H9 (cell line): ENCODE measurements around the gene CCDC122. TPM values are rescaled to one million over a fixed set of nuclear protein-coding genes. Genes with fewer than 3 reads are reported as not detected.

Experiments
- DNase-seq: peaks from one replicate; pipeline ENCODE4 v3.0.0-alpha.2; 2017
- H2AFZ ChIP-seq: one replicate; pipeline ENCODE4 v1.6.1; 2013; ENCODE audit warnings: mild to moderate bottlenecking, low read length, control low read depth, moderate library complexity
- H2AK5ac ChIP-seq: 2 replicates; pipeline ENCODE4 v1.6.1; 2013; ENCODE audit warnings: low read length, control low read depth, mixed read lengths; ENCODE audit not compliant: insufficient read length
- H2BK120ac ChIP-seq: one replicate; pipeline ENCODE4 v1.6.1; 2013; ENCODE audit warnings: low read depth, mild to moderate bottlenecking, low read length, control low read depth, inconsistent platforms; ENCODE audit not compliant: poor library complexity, severe bottlenecking
- H2BK12ac ChIP-seq: 2 replicates; pipeline ENCODE4 v1.6.1; 2013; ENCODE audit warnings: low read length, control low read depth, mixed read lengths, low read depth; ENCODE audit not compliant: insufficient read length
- H2BK15ac ChIP-seq: 2 replicates; pipeline ENCODE4 v1.6.1; 2013; ENCODE audit warnings: low read depth, low read length, control low read depth
- H2BK20ac ChIP-seq: one replicate; pipeline ENCODE4 v1.6.1; 2013; ENCODE audit warnings: low read depth, mild to moderate bottlenecking, low read length, control low read depth, inconsistent platforms; ENCODE audit not compliant: poor library complexity, severe bottlenecking
- H2BK5ac ChIP-seq: 2 replicates; pipeline ENCODE4 v1.6.1; 2013; ENCODE audit warnings: low read length, control low read depth, mixed read lengths; ENCODE audit not compliant: insufficient read length
- H3K14ac ChIP-seq: 2 replicates; pipeline ENCODE4 v1.6.1; 2013; ENCODE audit warnings: low read length, control low read depth; ENCODE audit not compliant: insufficient read depth
- H3K18ac ChIP-seq: 2 replicates; pipeline ENCODE4 v1.6.1; 2013; ENCODE audit warnings: low read depth, mild to moderate bottlenecking, mixed read lengths, low read length, control low read depth; ENCODE audit not compliant: insufficient read length
- H3K23ac ChIP-seq: 2 replicates; pipeline ENCODE4 v1.6.1; 2013; ENCODE audit warnings: low read length, control low read depth, mixed read lengths, low read depth; ENCODE audit not compliant: insufficient read length
- H3K23me2 ChIP-seq: 2 replicates; pipeline ENCODE4 v1.6.1; 2013; ENCODE audit warnings: low read depth, mild to moderate bottlenecking, mixed read lengths, low read length, control low read depth; ENCODE audit not compliant: insufficient read length, poor library complexity, severe bottlenecking
- H3K27ac ChIP-seq: 2 replicates; pipeline ENCODE4 v1.5.1; 2013; ENCODE audit warnings: low read length, control low read depth, mixed read lengths, low read depth; ENCODE audit not compliant: insufficient read length
- H3K27me3 ChIP-seq: 2 replicates; pipeline ENCODE4 v1.6.1; 2013; ENCODE audit warnings: low read length, control low read depth, inconsistent platforms; ENCODE audit not compliant: insufficient read depth
- H3K4ac ChIP-seq: 2 replicates; pipeline ENCODE4 v1.6.1; 2013; ENCODE audit warnings: low read depth, mild to moderate bottlenecking, control low read depth, inconsistent platforms, low read length, moderate library complexity
- H3K4me1 ChIP-seq: 2 replicates; pipeline ENCODE4 v1.6.1; 2013; ENCODE audit warnings: low read length, control low read depth, inconsistent platforms; ENCODE audit not compliant: insufficient read depth
- H3K4me2 ChIP-seq: 2 replicates; pipeline ENCODE4 v1.6.1; 2013; ENCODE audit warnings: low read length, control low read depth, mixed read lengths; ENCODE audit not compliant: insufficient read length, insufficient read depth
- H3K56ac ChIP-seq: 2 replicates; pipeline ENCODE4 v1.6.1; 2013; ENCODE audit warnings: low read depth, mild to moderate bottlenecking, mixed read lengths, low read length, control low read depth; ENCODE audit not compliant: insufficient read length
- H3K79me1 ChIP-seq: 2 replicates; pipeline ENCODE4 v1.6.1; 2013; ENCODE audit warnings: low read depth, mild to moderate bottlenecking, moderate library complexity, low read length, control low read depth, inconsistent platforms; ENCODE audit not compliant: insufficient read depth, poor library complexity, severe bottlenecking
- H3K79me2 ChIP-seq: 2 replicates; pipeline ENCODE4 v1.6.1; 2013; ENCODE audit warnings: low read length, control low read depth, inconsistent platforms; ENCODE audit not compliant: insufficient read depth
- H3K9ac ChIP-seq: 2 replicates; pipeline ENCODE4 v1.6.1; 2013; ENCODE audit warnings: low read length, control low read depth, mixed read lengths; ENCODE audit not compliant: insufficient read length; ENCODE audit errors: extremely low read depth
- H3K9me3 ChIP-seq: one replicate; pipeline ENCODE4 v1.6.1; 2013; ENCODE audit warnings: low read depth, low read length, inconsistent platforms; ENCODE audit not compliant: control insufficient read depth
- H3T11ph ChIP-seq: one replicate; pipeline ENCODE4 v1.6.1; 2013; ENCODE audit warnings: mild to moderate bottlenecking, low read length, control low read depth, inconsistent platforms
- H4K20me1 ChIP-seq: one replicate; pipeline ENCODE4 v1.6.1; 2013; ENCODE audit not compliant: control insufficient read depth, insufficient read length, insufficient read depth
- H4K5ac ChIP-seq: 2 replicates; pipeline ENCODE4 v1.6.1; 2013; ENCODE audit warnings: low read depth, mild to moderate bottlenecking, mixed read lengths, low read length, control low read depth; ENCODE audit not compliant: insufficient read length
- H4K8ac ChIP-seq: replicated peaks from 2 replicates; pipeline ENCODE4 v1.6.1; 2013; ENCODE audit warnings: low read length, control low read depth, mixed read lengths, low read depth; ENCODE audit not compliant: insufficient read length
- H4K91ac ChIP-seq: 2 replicates; pipeline ENCODE4 v1.6.1; 2013; ENCODE audit warnings: low read depth, mild to moderate bottlenecking, moderate library complexity, mixed read lengths, low read length, control low read depth; ENCODE audit not compliant: insufficient read length
- H3K27ac Mint-ChIP-seq, 3 experiments: 2 replicates in 2 of 3; 3 replicates in 1 of 3; pipeline ENCODE4 v1.8.0; 2020 to 2021; ENCODE audit warnings: mixed read lengths in 3 of 3, mild to moderate bottlenecking in 1 of 3, moderate library complexity in 1 of 3
- H3K27me3 Mint-ChIP-seq: 2 replicates; pipeline ENCODE4 v1.8.0; 2021; ENCODE audit warnings: low read depth, mild to moderate bottlenecking, moderate library complexity, mixed read lengths
- H3K36me3 Mint-ChIP-seq, 3 experiments: 2 replicates in 2 of 3; 3 replicates in 1 of 3; pipeline ENCODE4 v1.8.0; 2020 to 2021; ENCODE audit warnings: low read depth in 3 of 3, mixed read lengths in 3 of 3; ENCODE audit not compliant: insufficient read depth in 1 of 3
- H3K4me1 Mint-ChIP-seq, 2 experiments: 2 replicates each; pipeline ENCODE4 v1.8.0; 2020; ENCODE audit warnings: mixed read lengths in 2 of 2
- H3K4me3 Mint-ChIP-seq, 2 experiments: 2 replicates in 1 of 2; 3 replicates in 1 of 2; pipeline ENCODE4 v1.8.0; 2020 to 2021; ENCODE audit warnings: mild to moderate bottlenecking in 2 of 2, mixed read lengths in 2 of 2, moderate library complexity in 1 of 2
- H3K9me3 Mint-ChIP-seq, 2 experiments: 2 replicates in 1 of 2; 3 replicates in 1 of 2; pipeline ENCODE4 v1.8.0; 2020; ENCODE audit warnings: mild to moderate bottlenecking in 2 of 2, mixed read lengths in 2 of 2, moderate library complexity in 1 of 2
- CTCF ChIP-seq: fragments of 200-600 bp; sonication (generic); conservative IDR thresholded peaks from 3 replicates; pipeline ENCODE4 v1.8.0; 2021; ENCODE audit warnings: antibody characterized with exemption, mild to moderate bottlenecking
- WGBS: extraction: QIAGEN DNeasy Blood & Tissue Kit; methylation state at CpG from one replicate; pipeline ENCODE4 v1.1.7; 2013; ENCODE audit warnings: missing lambda C conversion rate, low lambda C conversion rate, mixed read lengths; ENCODE audit not compliant: insufficient read length; ENCODE audit errors: extremely low coverage; 5-methylcytosine and 5-hydroxymethylcytosine counted together
- total RNA-seq: library from RNA; stranded (reverse); gene quantifications from 2 replicates; pipeline ENCODE4 v1.2.1, GENCODE V29; 2021

Gene CCDC122
- total RNA-seq, 1 experiment from 2014 or later = 5.6 TPM

GRCh38 chr13:43797869-43798268, 81.7 kb downstream of the CCDC122 start:
- Mint-ChIP-seq H3K4me3 (no peak overlapping the region), H3K36me3 (no peaks in the 10 kb centered on the region), H3K27ac (no peak overlapping the region), H3K9me3 (no peaks in the 10 kb centered on the region; a peak in 1 of 5 replicates), H3K27me3 (peaks cover 6% of the 10 kb centered on the region), H3K4me1 (no peaks in the 10 kb centered on the region)
- H3K4me2 ChIP-seq = no peak overlapping the region
- H4K91ac ChIP-seq = no peak overlapping the region
- no peak overlapping the region for H2BK5ac ChIP-seq
- H3K23me2 ChIP-seq = no peaks in the 10 kb centered on the region
- no peak overlapping the region for H2BK15ac ChIP-seq
- no peak overlapping the region for H3K14ac ChIP-seq
- no peaks in the 10 kb centered on the region for H3K4me1 ChIP-seq
- H4K8ac ChIP-seq = no peak overlapping the region
- H4K20me1 ChIP-seq = no peaks in the 10 kb centered on the region
- no peak overlapping the region for H3K23ac ChIP-seq
- H3K27ac ChIP-seq = no peak overlapping the region
- H3K9me3 ChIP-seq = no peaks in the 10 kb centered on the region
- H3K27me3 ChIP-seq = no peaks in the 10 kb centered on the region
- H2BK12ac ChIP-seq = no peak overlapping the region
- no peak overlapping the region for H3K18ac ChIP-seq
- H4K5ac ChIP-seq = no peak overlapping the region
- no peak overlapping the region for H3K56ac ChIP-seq
- no peak overlapping the region for H3T11ph ChIP-seq
- H3K79me1 ChIP-seq = no peaks in the 10 kb centered on the region
- DNase-seq = no peak
- no peak overlapping the region for H3K4ac ChIP-seq
- no peak overlapping the region for H2BK20ac ChIP-seq
- H2BK120ac ChIP-seq = no peak overlapping the region
- no peak overlapping the region for H3K9ac ChIP-seq
- no peak overlapping the region for H2AK5ac ChIP-seq
- H3K79me2 ChIP-seq = no peaks in the 10 kb centered on the region
- no peak for TF ChIP-seq CTCF
- no CpG with 5 or more reads among the region's 3 CpGs for WGBS
- H2AFZ ChIP-seq = no peak overlapping the region
